Measurements from ENCODE around the gene ATIC.

The ATIC gene

DNA sequence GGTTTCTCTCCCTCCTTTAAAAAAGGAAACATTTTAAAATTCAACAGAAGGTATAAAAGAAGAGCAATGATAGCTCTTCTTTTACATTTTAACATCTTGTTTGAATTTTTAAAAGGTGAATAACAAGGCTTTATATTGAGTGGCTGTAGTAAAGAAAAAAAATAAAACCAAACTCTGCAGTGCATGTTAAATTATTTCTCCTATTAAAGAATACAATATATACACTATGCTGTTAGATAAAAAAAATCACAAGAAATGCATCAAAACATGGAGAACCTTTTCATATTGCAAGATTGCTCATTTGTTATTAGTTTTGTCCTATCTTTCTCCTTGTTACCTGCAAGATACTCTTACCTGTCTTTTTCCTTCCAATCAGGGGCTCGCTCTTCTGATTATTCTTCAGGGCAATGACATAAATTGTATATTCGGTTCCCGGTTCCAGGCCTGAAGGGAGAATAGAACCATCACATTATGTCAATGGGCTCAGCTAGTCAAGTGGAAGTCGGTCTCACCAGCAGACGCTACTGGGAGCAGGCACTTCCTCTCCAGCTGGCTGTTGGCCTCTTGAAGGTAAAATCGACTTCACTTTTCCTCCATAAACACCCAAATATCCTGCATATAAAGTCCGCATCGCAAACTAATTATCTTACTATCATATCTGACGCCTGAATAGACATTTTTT, 61.2 kb downstream of the ATIC start:
- H3K9me3 ChIP-seq (ENCODE audit: control insufficient read depth, low read length) = no peaks in the 10 kb centered on the region
- H3K4me1 ChIP-seq (ENCODE audit: control insufficient read depth, insufficient read depth, low read length) = no peaks in the 10 kb centered on the region
- no peak overlapping the region for H3K4me3 ChIP-seq (ENCODE audit: low read length)
- H3K27me3 ChIP-seq (ENCODE audit: control insufficient read depth, insufficient read depth, low read length) = no peaks in the 10 kb centered on the region
- no peak overlapping the region for H3K9ac ChIP-seq (ENCODE audit: low read length)
- H3K36me3 ChIP-seq (ENCODE audit: control insufficient read depth, insufficient read depth, low read length) = no peaks in the 10 kb centered on the region

DNA sequence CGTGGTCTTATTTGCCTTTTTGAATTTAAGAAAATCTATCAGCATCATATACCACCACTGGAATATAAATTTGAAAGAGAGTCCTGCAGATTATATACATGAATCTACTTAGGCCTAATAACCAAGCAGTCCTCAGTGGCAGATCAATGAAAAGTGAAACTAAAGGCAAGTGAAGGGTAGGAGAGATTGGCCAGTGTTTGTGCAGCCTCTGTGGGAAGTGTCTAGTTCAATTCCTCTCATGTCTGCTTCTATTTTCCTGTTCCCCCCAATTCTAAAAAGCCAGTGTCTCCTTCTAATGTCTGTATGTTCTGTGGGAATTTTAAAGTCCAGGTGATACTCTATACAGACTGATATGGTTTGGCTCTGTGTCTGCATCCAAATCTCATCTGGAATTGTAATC, 62.1 kb downstream of the ATIC start:
- no peaks in the 10 kb centered on the region for H3K9me3 ChIP-seq (ENCODE audit: control insufficient read depth, low read length)
- no peaks in the 10 kb centered on the region for H3K27me3 ChIP-seq (ENCODE audit: control insufficient read depth, insufficient read depth, low read length)
- H3K36me3 ChIP-seq (ENCODE audit: control insufficient read depth, insufficient read depth, low read length) = no peaks in the 10 kb centered on the region
- no peak overlapping the region for H3K9ac ChIP-seq (ENCODE audit: low read length)
- H3K4me3 ChIP-seq (ENCODE audit: low read length) = no peak overlapping the region
- no peaks in the 10 kb centered on the region for H3K4me1 ChIP-seq (ENCODE audit: control insufficient read depth, insufficient read depth, low read length)

DNA sequence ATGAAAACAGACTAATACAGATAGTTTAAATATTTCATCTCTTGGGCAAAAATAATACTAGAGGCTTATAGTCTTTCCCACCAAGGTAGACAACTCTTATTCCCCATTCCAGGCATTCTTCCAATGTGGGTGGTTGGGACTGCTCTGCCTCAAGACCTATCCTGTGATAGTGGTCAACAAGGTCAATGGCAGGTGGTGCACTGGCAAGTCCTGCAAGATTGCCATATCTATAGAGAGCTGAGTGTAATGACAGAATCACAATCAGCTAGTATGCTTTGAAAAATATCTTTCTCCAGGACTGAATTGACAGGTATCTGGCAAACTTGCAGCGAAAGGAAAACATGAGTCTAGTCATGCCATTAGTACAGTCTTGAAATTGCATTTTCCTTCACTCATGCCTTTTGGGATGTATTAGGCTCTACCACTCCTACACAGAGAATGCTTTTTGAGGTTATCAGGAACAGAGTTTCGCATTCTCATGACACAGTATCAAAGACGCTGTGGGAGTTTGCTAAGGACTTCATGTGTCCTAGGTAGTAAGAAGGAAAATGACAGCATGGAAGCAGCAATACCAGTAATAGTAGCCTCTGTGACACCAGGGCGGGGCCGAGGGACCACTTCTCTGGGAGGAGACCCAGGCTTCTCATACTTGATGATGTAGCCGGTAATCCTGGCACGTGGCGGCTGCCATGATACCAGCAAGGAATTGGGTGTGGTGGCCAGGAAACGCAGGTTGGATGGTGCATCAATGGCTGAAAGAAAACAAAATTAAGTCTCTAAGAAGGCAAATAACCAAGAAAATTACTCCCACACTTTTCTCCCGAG, 63.0 kb downstream of the ATIC start:
- no peaks in the 10 kb centered on the region for H3K36me3 ChIP-seq (ENCODE audit: control insufficient read depth, insufficient read depth, low read length)
- no peaks in the 10 kb centered on the region for H3K9me3 ChIP-seq (ENCODE audit: control insufficient read depth, low read length)
- no peaks in the 10 kb centered on the region for H3K27me3 ChIP-seq (ENCODE audit: control insufficient read depth, insufficient read depth, low read length)
- H3K4me3 ChIP-seq (ENCODE audit: low read length) = no peak overlapping the region
- H3K4me1 ChIP-seq (ENCODE audit: control insufficient read depth, insufficient read depth, low read length) = no peaks in the 10 kb centered on the region
- no peak overlapping the region for H3K9ac ChIP-seq (ENCODE audit: low read length)

DNA sequence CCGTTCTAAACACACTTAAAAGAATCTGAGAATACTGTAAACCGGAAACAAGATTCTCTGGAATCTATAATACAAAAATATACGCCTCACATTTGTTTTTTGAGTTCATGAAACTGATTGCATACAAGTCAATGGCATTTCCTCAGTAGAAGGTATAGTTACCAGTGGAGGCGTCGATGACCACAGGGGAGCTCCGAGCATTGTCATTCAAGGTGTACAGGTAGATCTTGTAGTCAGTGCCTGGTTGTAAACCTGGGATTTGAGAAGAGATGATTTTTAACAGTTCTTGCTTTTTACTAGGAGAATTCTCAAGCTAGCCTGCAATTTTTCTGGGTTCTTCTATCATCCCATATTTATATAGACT, 63.6 kb downstream of the ATIC start:
- H3K36me3 ChIP-seq (ENCODE audit: control insufficient read depth, insufficient read depth, low read length) = no peaks in the 10 kb centered on the region

DNA sequence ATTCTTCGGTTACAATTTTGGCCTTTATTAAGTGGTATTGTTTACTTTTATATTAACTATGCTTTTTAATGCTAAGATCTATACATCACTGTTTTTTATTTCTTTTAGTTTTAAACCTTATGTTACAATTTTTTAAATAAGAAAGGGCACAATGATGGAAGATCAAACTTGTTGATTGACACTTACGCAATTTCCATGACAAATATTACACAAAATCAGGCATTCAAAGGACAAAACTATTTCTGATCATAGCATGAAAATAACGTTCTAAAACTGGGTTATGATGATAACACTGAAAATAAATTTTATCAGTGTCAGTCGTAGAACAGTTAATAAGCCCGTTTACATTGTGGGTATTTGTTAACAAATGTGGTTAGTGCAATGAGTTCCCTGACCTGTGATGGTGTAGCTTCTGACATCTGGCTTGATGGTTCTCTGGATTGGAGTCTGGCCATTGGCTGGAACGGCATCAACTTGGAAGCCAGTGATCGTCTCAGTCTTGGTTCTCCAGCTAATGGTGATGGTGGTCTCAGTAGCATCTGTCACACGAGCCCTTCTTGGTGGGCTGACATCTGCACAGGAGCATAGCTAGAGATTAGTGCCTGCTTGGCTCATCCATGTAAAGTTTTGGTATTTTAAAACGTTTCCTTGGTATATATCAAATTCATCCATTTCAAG, 64.4 kb downstream of the ATIC start:
- no peaks in the 10 kb centered on the region for H3K9me3 ChIP-seq (ENCODE audit: control insufficient read depth, low read length)
- no peak overlapping the region for H3K9ac ChIP-seq (ENCODE audit: low read length)
- no peaks in the 10 kb centered on the region for H3K27me3 ChIP-seq (ENCODE audit: control insufficient read depth, insufficient read depth, low read length)
- H3K4me3 ChIP-seq (ENCODE audit: low read length) = no peak overlapping the region
- H3K36me3 ChIP-seq (ENCODE audit: control insufficient read depth, insufficient read depth, low read length) = no peaks in the 10 kb centered on the region
- H3K4me1 ChIP-seq (ENCODE audit: control insufficient read depth, insufficient read depth, low read length) = no peaks in the 10 kb centered on the region

More for the DNA sequence above, 63.6 kb downstream of the ATIC start:
- no peaks in the 10 kb centered on the region for H3K27me3 ChIP-seq (ENCODE audit: control insufficient read depth, insufficient read depth, low read length)
- no peaks in the 10 kb centered on the region for H3K4me1 ChIP-seq (ENCODE audit: control insufficient read depth, insufficient read depth, low read length)
- H3K9ac ChIP-seq (ENCODE audit: low read length) = no peak overlapping the region
- no peaks in the 10 kb centered on the region for H3K9me3 ChIP-seq (ENCODE audit: control insufficient read depth, low read length)
- no peak overlapping the region for H3K4me3 ChIP-seq (ENCODE audit: low read length)

DNA sequence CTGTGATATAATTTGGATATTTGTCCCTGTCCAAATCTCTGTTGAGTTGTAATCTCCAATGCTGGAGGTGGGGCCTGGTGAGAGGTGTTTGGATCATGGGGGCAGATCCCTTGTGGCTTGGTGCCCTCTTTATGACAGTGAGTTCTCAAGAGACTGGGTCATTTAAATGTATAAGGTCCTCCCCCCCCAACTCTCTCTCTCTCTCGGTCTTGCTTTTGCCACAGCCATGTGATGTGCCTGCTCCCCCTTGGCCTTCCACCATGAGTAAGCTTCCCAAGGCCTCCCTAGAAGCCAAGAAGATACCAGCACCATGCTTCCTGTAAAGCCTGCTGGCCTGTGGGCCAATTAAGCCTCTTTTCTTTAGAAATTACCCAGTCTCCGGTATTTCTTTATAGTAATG, 65.4 kb downstream of the ATIC start:
- no peak overlapping the region for H3K9ac ChIP-seq (ENCODE audit: low read length)
- no peaks in the 10 kb centered on the region for H3K36me3 ChIP-seq (ENCODE audit: control insufficient read depth, insufficient read depth, low read length)

DNA sequence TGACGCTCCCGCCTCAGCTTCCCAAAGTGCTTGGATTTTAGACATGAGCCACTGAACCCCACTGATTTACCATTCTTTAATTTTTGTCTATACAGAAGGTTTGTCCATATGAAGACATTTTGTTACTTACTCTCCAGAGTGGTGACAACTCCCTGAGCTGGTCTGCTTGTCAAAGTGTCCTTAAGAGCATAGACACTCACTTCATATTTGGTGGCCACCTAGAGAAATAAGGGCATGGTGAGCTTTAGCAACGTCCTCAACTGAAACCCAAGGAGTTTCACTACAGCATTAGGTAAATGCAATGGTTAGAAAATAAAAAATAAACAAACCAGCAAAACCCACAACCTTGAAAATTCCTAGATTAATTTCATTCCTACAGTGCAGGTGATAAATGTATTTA, 66.2 kb downstream of the ATIC start:
- Histone ChIP-seq H3K27me3 (ENCODE audit: control insufficient read depth, insufficient read depth, low read length) (no peaks in the 10 kb centered on the region), H3K4me1 (ENCODE audit: control insufficient read depth, insufficient read depth, low read length) (no peaks in the 10 kb centered on the region), H3K9ac (ENCODE audit: low read length) (no peak overlapping the region), H3K4me3 (ENCODE audit: low read length) (no peak overlapping the region), H3K9me3 (ENCODE audit: control insufficient read depth, low read length) (no peaks in the 10 kb centered on the region), H3K36me3 (ENCODE audit: control insufficient read depth, insufficient read depth, low read length) (no peaks in the 10 kb centered on the region)

More for the DNA sequence above, 65.4 kb downstream of the ATIC start:
- H3K4me1 ChIP-seq (ENCODE audit: control insufficient read depth, insufficient read depth, low read length) = no peaks in the 10 kb centered on the region
- no peaks in the 10 kb centered on the region for H3K9me3 ChIP-seq (ENCODE audit: control insufficient read depth, low read length)
- H3K4me3 ChIP-seq (ENCODE audit: low read length) = no peak overlapping the region
- H3K27me3 ChIP-seq (ENCODE audit: control insufficient read depth, insufficient read depth, low read length) = no peaks in the 10 kb centered on the region

DNA sequence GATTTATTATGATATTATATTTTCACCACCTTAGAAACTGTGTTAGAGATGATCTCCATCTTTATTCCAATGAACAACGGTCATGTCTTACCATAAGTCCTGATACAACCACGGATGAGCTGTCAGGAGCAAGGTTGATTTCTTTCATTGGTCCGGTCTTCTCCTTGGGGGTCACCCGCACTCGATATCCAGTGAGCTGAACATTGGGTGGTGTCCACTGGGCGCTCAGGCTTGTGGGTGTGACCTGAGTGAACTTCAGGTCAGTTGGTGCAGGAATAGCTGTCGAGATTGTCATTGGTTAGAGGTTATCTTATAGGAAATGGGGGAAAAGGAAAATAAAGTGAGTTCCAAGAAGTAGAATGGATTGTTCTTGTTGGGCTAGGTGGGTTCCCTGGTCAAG, 67.2 kb downstream of the ATIC start:
- Histone ChIP-seq H3K4me1 (ENCODE audit: control insufficient read depth, insufficient read depth, low read length) (no peaks in the 10 kb centered on the region), H3K9me3 (ENCODE audit: control insufficient read depth, low read length) (no peaks in the 10 kb centered on the region), H3K4me3 (ENCODE audit: low read length) (no peak overlapping the region), H3K27me3 (ENCODE audit: control insufficient read depth, insufficient read depth, low read length) (no peaks in the 10 kb centered on the region), H3K9ac (ENCODE audit: low read length) (no peak overlapping the region), H3K36me3 (ENCODE audit: control insufficient read depth, insufficient read depth, low read length) (no peaks in the 10 kb centered on the region)

DNA sequence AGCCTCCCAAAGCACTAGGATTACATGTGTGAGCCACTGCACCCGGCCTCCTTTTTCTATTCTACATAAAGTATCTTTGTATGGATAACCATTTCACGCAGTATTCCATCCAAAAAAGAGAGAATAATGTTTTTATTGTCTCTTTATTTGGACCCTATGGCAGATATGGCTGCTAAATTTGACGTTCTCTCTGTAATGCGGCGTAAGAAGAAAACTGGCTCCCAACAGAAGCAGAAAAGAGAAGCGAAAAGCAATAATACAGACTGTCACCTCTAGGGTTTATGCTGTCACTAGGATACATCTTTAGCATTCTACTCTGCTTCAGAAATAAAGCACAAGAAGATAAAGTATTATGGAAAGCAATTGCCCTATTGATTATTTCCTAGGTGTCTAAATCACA, 68.1 kb downstream of the ATIC start:
- Histone ChIP-seq H3K9me3 (ENCODE audit: control insufficient read depth, low read length) (no peaks in the 10 kb centered on the region), H3K4me1 (ENCODE audit: control insufficient read depth, insufficient read depth, low read length) (no peaks in the 10 kb centered on the region), H3K27me3 (ENCODE audit: control insufficient read depth, insufficient read depth, low read length) (no peaks in the 10 kb centered on the region), H3K36me3 (ENCODE audit: control insufficient read depth, insufficient read depth, low read length) (no peaks in the 10 kb centered on the region), H3K9ac (ENCODE audit: low read length) (no peak overlapping the region), H3K4me3 (ENCODE audit: low read length) (no peak overlapping the region)

DNA sequence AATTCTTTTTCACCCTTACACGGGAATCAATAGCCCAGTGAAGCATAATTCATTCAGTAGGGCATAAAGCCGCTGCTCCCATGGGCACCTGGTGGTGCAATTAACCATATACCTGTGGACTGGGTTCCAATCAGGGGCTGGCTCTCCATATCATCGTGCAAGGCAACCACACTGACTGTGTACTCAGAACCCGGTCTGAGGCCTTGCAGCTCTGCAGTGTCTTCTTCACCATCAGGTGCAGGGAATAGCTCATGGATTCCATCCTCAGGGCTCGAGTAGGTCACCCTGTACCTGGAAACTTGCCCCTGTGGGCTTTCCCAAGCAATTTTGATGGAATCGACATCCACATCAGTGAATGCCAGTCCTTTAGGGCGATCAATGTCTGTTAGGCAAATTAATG, 68.8 kb downstream of the ATIC start:
- Histone ChIP-seq H3K9me3 (ENCODE audit: control insufficient read depth, low read length) (no peaks in the 10 kb centered on the region), H3K9ac (ENCODE audit: low read length) (no peak overlapping the region), H3K27me3 (ENCODE audit: control insufficient read depth, insufficient read depth, low read length) (no peaks in the 10 kb centered on the region), H3K4me3 (ENCODE audit: low read length) (no peak overlapping the region), H3K36me3 (ENCODE audit: control insufficient read depth, insufficient read depth, low read length) (no peaks in the 10 kb centered on the region), H3K4me1 (ENCODE audit: control insufficient read depth, insufficient read depth, low read length) (no peaks in the 10 kb centered on the region)

DNA sequence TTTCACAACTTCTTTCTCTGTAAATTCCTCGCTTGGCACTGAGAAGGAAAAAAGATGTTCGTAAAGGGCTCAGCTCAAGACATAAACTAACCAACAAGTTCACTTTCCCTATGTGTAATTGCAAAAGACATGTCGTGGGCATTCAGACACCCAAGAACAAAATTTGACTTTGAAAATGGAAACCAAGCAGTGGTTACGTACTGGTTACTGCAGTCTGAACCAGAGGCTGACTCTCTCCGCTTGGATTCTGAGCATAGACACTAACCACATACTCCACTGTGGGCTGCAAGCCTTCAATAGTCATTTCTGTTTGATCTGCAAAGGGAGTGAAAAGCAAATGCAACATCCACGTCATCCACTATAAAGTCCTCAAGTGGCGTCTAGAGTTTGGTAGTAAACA, 70.2 kb downstream of the ATIC start:
- no peak overlapping the region for H3K9ac ChIP-seq (ENCODE audit: low read length)
- H3K4me1 ChIP-seq (ENCODE audit: control insufficient read depth, insufficient read depth, low read length) = no peaks in the 10 kb centered on the region
- no peak overlapping the region for H3K4me3 ChIP-seq (ENCODE audit: low read length)
- H3K36me3 ChIP-seq (ENCODE audit: control insufficient read depth, insufficient read depth, low read length) = no peaks in the 10 kb centered on the region
- H3K27me3 ChIP-seq (ENCODE audit: control insufficient read depth, insufficient read depth, low read length) = no peaks in the 10 kb centered on the region
- H3K9me3 ChIP-seq (ENCODE audit: control insufficient read depth, low read length) = no peaks in the 10 kb centered on the region

DNA sequence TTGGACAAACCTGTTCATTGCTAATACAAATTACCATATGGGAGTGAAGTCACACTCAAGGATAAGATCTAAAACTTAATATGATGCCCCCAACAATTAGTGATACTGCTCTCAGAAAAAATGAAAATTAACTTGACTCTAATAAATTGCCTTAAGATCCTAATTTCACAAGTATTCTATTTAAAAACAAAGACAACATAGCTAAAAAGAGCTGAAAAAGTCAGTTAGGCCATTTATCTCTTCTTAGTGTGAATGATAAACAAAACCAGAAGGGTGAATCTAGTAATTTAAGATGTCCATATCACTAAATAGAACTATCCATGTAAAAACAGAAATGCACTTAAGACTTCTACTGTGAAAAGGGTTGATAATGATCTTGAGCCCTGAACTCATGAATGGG, 70.6 kb downstream of the ATIC start:
- Histone ChIP-seq H3K4me3 (ENCODE audit: low read length) (no peak overlapping the region), H3K27me3 (ENCODE audit: control insufficient read depth, insufficient read depth, low read length) (no peaks in the 10 kb centered on the region), H3K36me3 (ENCODE audit: control insufficient read depth, insufficient read depth, low read length) (no peaks in the 10 kb centered on the region)

More for the DNA sequence above, 70.6 kb downstream of the ATIC start:
- Histone ChIP-seq H3K9ac (ENCODE audit: low read length) (no peak overlapping the region), H3K4me1 (ENCODE audit: control insufficient read depth, insufficient read depth, low read length) (no peaks in the 10 kb centered on the region), H3K9me3 (ENCODE audit: control insufficient read depth, low read length) (no peaks in the 10 kb centered on the region)

All from mucosa of stomach (tissue), 1 donor.